CD14-positive monocyte (primary cell): ENCODE measurements around the gene PWWP2B. TPM values are rescaled to one million over a fixed set of nuclear protein-coding genes. Genes with fewer than 3 reads are reported as not detected.
A peak's percentile ranks its signal among the peaks of the same experiment; 100 is the strongest.

ENCODE experiments used
- DNase-seq, 3 donors: peaks; one replicate each; pipeline ENCODE4 v3.0.0-alpha.2; 2011 to 2022
- H2AFZ ChIP-seq: 2 replicates; pipeline ENCODE4 v1.6.0; 2012; ENCODE audit warnings: mild to moderate bottlenecking, low read depth, low read length, inconsistent platforms; ENCODE audit not compliant: insufficient read depth, poor library complexity, severe bottlenecking
- H3K27ac ChIP-seq, 2 donors: 1 replicate in 1 of 2; 2 replicates in 1 of 2; pipeline ENCODE4 v1.5.1; 2012 to 2013; ENCODE audit warnings: low read length in 2 of 2, control low read depth in 1 of 2, inconsistent platforms in 1 of 2, low read depth in 1 of 2, mild to moderate bottlenecking in 1 of 2
- H3K27me3 ChIP-seq, 2 donors: one replicate each; pipeline versions ENCODE4 v1.6.0 to v1.6.1; 2011 to 2013; ENCODE audit warnings: low read length in 2 of 2; ENCODE audit not compliant: control insufficient read depth in 2 of 2, insufficient read depth in 2 of 2
- H3K36me3 ChIP-seq, 2 donors: replicated peaks in 1 of 2; 1 replicate in 1 of 2; 2 replicates in 1 of 2; pipeline versions ENCODE4 v1.5.1 to v1.6.1; 2012 to 2013; ENCODE audit warnings: low read length in 2 of 2, control low read depth in 1 of 2, inconsistent platforms in 1 of 2, mild to moderate bottlenecking in 1 of 2; ENCODE audit not compliant: insufficient read depth in 2 of 2, control insufficient read depth in 1 of 2
- H3K4me1 ChIP-seq, 2 donors: 1 replicate in 1 of 2; 2 replicates in 1 of 2; pipeline versions ENCODE4 v1.5.1 to v1.6.1; 2012 to 2013; ENCODE audit warnings: low read length in 2 of 2, control low read depth in 1 of 2, inconsistent platforms in 1 of 2, mild to moderate bottlenecking in 1 of 2, moderate library complexity in 1 of 2; ENCODE audit not compliant: insufficient read depth in 2 of 2, control insufficient read depth in 1 of 2
- H3K4me2 ChIP-seq: replicated peaks from 2 replicates; pipeline ENCODE3; 2012; ENCODE audit warnings: low read length, moderate library complexity, mild to moderate bottlenecking; ENCODE audit not compliant: poor library complexity, severe bottlenecking; ENCODE audit errors: extremely low read depth
- H3K4me3 ChIP-seq, 3 experiments: fragments of 200-600 bp in 1 of 3; sonication (generic) in 1 of 3; replicated peaks in 1 of 3; 1 replicate in 2 of 3; 2 replicates in 1 of 3; pipeline ENCODE4 v1.5.1; 2011 to 2013; ENCODE audit warnings: low read length in 3 of 3, mild to moderate bottlenecking in 3 of 3, control low read depth in 2 of 3, low read depth in 2 of 3, inconsistent platforms in 1 of 3, moderate library complexity in 1 of 3
- H3K79me2 ChIP-seq: 2 replicates; pipeline ENCODE4 v1.6.0; 2012; ENCODE audit warnings: mild to moderate bottlenecking, control low read depth, inconsistent platforms, low read length, moderate library complexity; ENCODE audit not compliant: insufficient read depth
- H3K9ac ChIP-seq: 2 replicates; pipeline ENCODE4 v1.6.0; 2017; ENCODE audit warnings: low read length, mild to moderate bottlenecking; ENCODE audit not compliant: insufficient read depth, poor library complexity, severe bottlenecking
- H3K9me3 ChIP-seq, 2 donors: replicated peaks in 1 of 2; 1 replicate in 1 of 2; 2 replicates in 1 of 2; pipeline versions ENCODE4 v1.5.1 to v1.6.1; 2012 to 2013; ENCODE audit warnings: low read length in 2 of 2, control low read depth in 1 of 2; ENCODE audit not compliant: control insufficient read depth in 1 of 2, insufficient read depth in 1 of 2
- H4K20me1 ChIP-seq: 2 replicates; pipeline ENCODE4 v1.6.0; 2012; ENCODE audit warnings: mild to moderate bottlenecking, low read length, control low read depth, moderate library complexity; ENCODE audit not compliant: insufficient read depth
- H3K27ac Mint-ChIP-seq, 7 donors: one replicate each; pipeline ENCODE4 v1.8.0; 2020; ENCODE audit warnings: mild to moderate bottlenecking in 7 of 7, mixed read lengths in 7 of 7, moderate library complexity in 6 of 7, inconsistent platforms in 2 of 7
- H3K27me3 Mint-ChIP-seq, 3 donors: one replicate each; pipeline ENCODE4 v1.8.0; 2021 to 2022; ENCODE audit warnings: low read depth in 3 of 3, mild to moderate bottlenecking in 3 of 3, mixed read lengths in 3 of 3, moderate library complexity in 3 of 3, inconsistent platforms in 1 of 3
- H3K36me3 Mint-ChIP-seq, 2 donors: one replicate each; pipeline ENCODE4 v1.8.0; 2020; ENCODE audit warnings: mixed read lengths in 2 of 2, inconsistent platforms in 1 of 2, mild to moderate bottlenecking in 1 of 2
- H3K4me1 Mint-ChIP-seq: one replicate; pipeline ENCODE4 v1.8.0; 2020; ENCODE audit warnings: mild to moderate bottlenecking, mixed read lengths
- H3K4me3 Mint-ChIP-seq, 2 donors: one replicate each; pipeline ENCODE4 v1.8.0; 2020; ENCODE audit warnings: mild to moderate bottlenecking in 2 of 2, mixed read lengths in 2 of 2, moderate library complexity in 1 of 2
- H3K9me3 Mint-ChIP-seq, 7 donors: one replicate each; pipeline ENCODE4 v1.8.0; 2020 to 2022; ENCODE audit warnings: mixed read lengths in 7 of 7, mild to moderate bottlenecking in 6 of 7, moderate library complexity in 6 of 7, inconsistent platforms in 2 of 7
- CTCF ChIP-seq: fragments of 200-600 bp; IDR thresholded peaks from one replicate; pipeline ENCODE4 v1.8.0; 2022; ENCODE audit warnings: antibody characterized with exemption, mild to moderate bottlenecking
- WGBS: methylation state at CpG from one replicate; pipeline ENCODE4 v1.1.5; 2013; ENCODE audit warnings: missing lambda C conversion rate; ENCODE audit not compliant: insufficient coverage; 5-methylcytosine and 5-hydroxymethylcytosine counted together
- intact Hi-C, 2 donors: fragments of 100-400 bp; cut with micrococcal nuclease; formaldehyde crosslinking; loops; one replicate each; pipeline versions ENCODE4 v1.15.0 to v1.15.1; 2023
- polyA plus RNA-seq, 3 donors: library from polyadenylated mRNA; depleted of rRNA in 1 of 3; unstranded in 2 of 3; stranded (reverse) in 1 of 3; fragments of 300-500 nt in 2 of 3; fragments of >200 nt in 1 of 3; fragmentation: Illumina TruSeq in 2 of 3; gene quantifications; 1 replicate in 2 of 3; 2 replicates in 1 of 3; pipeline ENCODE4 v1.2.3, GENCODE V29; 2012 to 2021

The PWWP2B gene
- polyA plus RNA-seq, 3 donors: 2.4 to 6.9 (median 2.7) TPM

GRCh38 chr10:132451506-132452215, 54.7 kb downstream of the PWWP2B start:
- no peaks in the 10 kb centered on the region for H3K36me3 Mint-ChIP-seq
- 83% methylated on average over 16 of the region's 18 CpGs for WGBS
- Histone ChIP-seq H3K79me2 (no peaks in the 10 kb centered on the region), H3K9me3 (no peaks in the 10 kb centered on the region), H3K9ac (no peak overlapping the region), H3K27ac (no peak overlapping the region), H3K4me2 (no peak overlapping the region), H3K4me3 (no peak overlapping the region), H4K20me1 (no peaks in the 10 kb centered on the region), H2AFZ (no peak overlapping the region), H3K4me1 (peaks cover 56 to 60% of the 10 kb centered on the region in 2 donors), H3K36me3 (no peaks in the 10 kb centered on the region), H3K27me3 (peaks cover 0 to 2% of the 10 kb centered on the region in 2 donors)
- TF ChIP-seq CTCF: no peak
- peaks cover 2 to 3% (median 2%) of the 10 kb centered on the region in 3 donors for H3K27me3 Mint-ChIP-seq
- H3K4me1 Mint-ChIP-seq: peaks cover 46% of the 10 kb centered on the region
- peak overlapping the region in 3 of 7 donors; percentile 55 to 74 (median 71) for H3K27ac Mint-ChIP-seq
- intact Hi-C loops: loop anchor here (2.0 to 5.0 kb wide), 6 partner anchors 63 to 229 kb away; partner anchors contain the start of genes INPP5A (in 2 of the 2) and STK32C (in 2 of the 2)
- no peaks in the 10 kb centered on the region for H3K9me3 Mint-ChIP-seq
- peak overlapping the region in 1 of 2 donors; percentile 39 for H3K4me3 Mint-ChIP-seq
- no peak for DNase-seq

DNA sequence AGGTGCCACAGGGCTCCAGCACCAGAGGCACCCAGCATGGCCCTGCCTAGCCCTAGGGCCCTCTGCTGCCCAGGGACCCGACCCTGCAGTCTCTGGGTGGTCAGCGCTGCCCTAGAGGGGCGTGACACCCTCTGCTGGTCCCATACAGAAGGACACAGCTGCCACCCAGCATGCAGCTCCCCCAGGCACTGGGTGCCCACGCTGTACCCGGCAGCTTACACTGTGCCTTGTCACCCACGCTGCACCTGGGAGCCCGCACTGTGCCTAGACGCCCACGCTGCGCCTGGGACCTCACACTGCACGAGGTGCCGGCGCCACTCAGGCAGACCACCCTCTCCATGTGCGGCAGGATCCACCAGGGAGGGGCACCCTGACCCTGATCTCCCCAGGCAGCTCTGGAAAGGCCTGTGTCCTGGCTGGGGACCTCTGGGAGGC, 55.2 kb downstream of the PWWP2B start:
- peak overlapping the region; percentile 41 for H3K9ac ChIP-seq
- H3K4me3 ChIP-seq: peak overlapping the region in 1 of 3 experiments; percentile 43
- H3K4me3 Mint-ChIP-seq: no peak overlapping the region
- peaks cover 50 to 54% of the 10 kb centered on the region in 2 donors for H3K4me1 ChIP-seq
- H3K27ac ChIP-seq: peak overlapping the region; percentile 42 to 75
- TF ChIP-seq CTCF: no peak
- 83% methylated on average over 14 of the region's 14 CpGs for WGBS
- intact Hi-C loops: loop anchor here (2.0 to 5.0 kb wide), 6 partner anchors 63 to 229 kb away; partner anchors contain the start of genes INPP5A (in 2 of the 2) and STK32C (in 2 of the 2)
- no peaks in the 10 kb centered on the region for H3K79me2 ChIP-seq
- H4K20me1 ChIP-seq: no peaks in the 10 kb centered on the region
- peaks cover 2 to 3% (median 2%) of the 10 kb centered on the region in 3 donors for H3K27me3 Mint-ChIP-seq
- H3K9me3 Mint-ChIP-seq: no peaks in the 10 kb centered on the region
- no peaks in the 10 kb centered on the region for H3K9me3 ChIP-seq
- H3K27me3 ChIP-seq: peaks cover 0 to 2% of the 10 kb centered on the region in 2 donors
- peak in 1 of 3 donors; percentile 12 for DNase-seq
- H3K4me1 Mint-ChIP-seq: peaks cover 41% of the 10 kb centered on the region
- no peak overlapping the region for H2AFZ ChIP-seq
- no peaks in the 10 kb centered on the region for H3K36me3 ChIP-seq
- H3K36me3 Mint-ChIP-seq: no peaks in the 10 kb centered on the region
- H3K27ac Mint-ChIP-seq: peak overlapping the region in 6 of 7 donors; percentile 66 to 91 (median 84)
- peak overlapping the region; percentile 63 for H3K4me2 ChIP-seq
